Stimulated activated CD4-positive, alpha-beta T cell treated with anti-CD3 and anti-CD28 coated beads, Interleukin-1b, Interleukin-23, amount 100 ng/mL, for 4 hours (primary cell): ENCODE measurements around the gene CUL7.
A peak's percentile ranks its signal among the peaks of the same experiment; 100 is the strongest.

Experiments
- DNase-seq, 2 donors: peaks; one replicate each; pipeline ENCODE4 v3.0.0-alpha.2; 2020; ENCODE audit warnings: low read depth in 2 of 2

Gene CUL7

GRCh38 chr6:43077333-43077809 is 23.7 kb upstream of the CUL7 start:
- DNase-seq, result no peak

DNA sequence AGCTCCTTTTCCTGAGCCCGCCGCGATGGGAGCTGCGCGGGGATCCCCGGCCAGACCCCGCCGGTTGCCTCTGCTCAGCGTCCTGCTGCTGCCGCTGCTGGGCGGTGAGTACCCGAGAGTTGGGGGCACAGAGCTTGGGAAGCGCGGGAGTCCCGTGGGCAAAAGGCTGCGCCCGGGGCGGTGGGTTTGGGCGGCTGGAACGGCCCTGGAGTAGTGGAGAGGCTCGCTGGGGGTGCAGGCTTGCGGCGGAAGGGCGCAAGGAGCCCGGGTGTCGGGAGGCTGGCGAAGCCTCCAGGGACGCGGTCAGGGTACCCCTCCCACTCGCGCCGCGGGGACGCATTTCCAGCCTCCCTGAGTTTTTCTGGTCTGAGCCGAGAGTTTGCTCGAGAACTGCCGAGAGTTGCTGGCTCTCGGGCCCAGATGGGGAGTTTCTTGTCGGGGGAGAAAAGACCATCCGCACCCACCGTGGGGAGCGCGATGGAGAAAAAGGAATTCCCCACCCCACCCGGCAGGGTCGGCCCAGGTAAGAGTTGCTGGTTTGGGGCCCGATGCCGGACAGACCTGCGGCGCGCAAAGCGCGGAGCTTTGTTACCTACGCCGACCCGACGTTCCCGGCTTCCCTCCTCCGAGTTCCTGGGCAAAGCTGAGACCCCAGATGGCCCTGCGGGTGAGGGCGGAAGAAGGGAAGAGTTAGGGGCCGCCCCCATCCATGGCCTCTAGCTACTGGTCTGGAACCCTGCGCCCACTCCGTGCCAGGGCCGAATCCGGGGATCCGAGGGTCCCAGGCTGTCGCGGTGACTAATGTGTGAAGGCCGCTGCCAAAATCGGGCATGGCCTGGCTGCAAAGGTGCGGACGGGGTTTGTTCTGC is 23.0 kb upstream of the CUL7 start:
- no peak for DNase-seq

GRCh38 chr6:43075670-43076463 is 22.2 kb upstream of the CUL7 start, which contains the start of gene PTK7:
TSS of gene PTK7 (plus strand) at chr6:43076314. CDS start at chr6:43076489, 175 bp downstream.
- peak; percentile 34 to 46 for DNase-seq

- no peak for DNase-seq
These were observed 21.4 kb upstream of the CUL7 start for GRCh38 chr6:43074847-43075669.

- DNase-seq, result no peak
These were observed 16.5 kb upstream of the CUL7 start for GRCh38 chr6:43070028-43070632.

DNA sequence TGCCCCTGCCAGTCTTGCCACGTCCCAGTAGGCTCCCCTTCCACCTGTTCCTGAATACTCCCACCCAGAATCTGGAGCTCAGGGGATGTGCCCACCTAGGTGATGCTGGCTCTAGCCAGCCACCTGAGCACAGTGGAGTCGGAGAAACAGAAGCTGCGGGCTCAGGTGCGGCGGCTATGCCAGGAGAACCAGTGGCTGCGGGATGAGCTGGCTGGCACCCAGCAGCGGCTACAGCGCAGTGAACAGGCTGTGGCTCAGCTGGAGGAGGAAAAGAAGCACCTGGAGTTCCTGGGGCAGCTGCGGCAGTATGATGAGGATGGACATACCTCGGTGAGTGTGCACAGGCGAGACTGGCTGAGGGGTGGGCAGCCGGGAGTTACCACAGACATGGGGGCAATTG is 9.2 kb upstream of the CUL7 start:
- DNase-seq, result no peak

DNA sequence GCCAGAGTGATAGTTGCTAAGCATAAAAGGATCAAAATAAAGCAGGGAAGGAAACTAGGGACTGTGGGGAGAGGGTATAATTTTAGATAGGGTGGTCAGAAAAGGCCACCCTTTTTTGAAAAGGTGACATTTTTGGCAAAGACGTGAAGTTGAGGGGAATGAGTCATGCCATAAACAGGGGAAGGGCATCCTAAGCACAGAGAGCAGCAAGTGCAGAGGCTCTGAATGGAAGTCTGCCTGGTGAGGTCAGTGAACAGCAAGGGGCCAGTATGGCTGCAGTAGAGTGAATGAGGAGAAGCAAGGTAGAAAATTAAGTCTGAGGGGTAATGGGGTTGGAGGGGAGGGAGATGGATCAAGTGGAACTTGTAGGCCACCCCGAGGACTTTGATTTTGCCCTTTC is 8.2 kb upstream of the CUL7 start:
- DNase-seq, result no peak

DNA sequence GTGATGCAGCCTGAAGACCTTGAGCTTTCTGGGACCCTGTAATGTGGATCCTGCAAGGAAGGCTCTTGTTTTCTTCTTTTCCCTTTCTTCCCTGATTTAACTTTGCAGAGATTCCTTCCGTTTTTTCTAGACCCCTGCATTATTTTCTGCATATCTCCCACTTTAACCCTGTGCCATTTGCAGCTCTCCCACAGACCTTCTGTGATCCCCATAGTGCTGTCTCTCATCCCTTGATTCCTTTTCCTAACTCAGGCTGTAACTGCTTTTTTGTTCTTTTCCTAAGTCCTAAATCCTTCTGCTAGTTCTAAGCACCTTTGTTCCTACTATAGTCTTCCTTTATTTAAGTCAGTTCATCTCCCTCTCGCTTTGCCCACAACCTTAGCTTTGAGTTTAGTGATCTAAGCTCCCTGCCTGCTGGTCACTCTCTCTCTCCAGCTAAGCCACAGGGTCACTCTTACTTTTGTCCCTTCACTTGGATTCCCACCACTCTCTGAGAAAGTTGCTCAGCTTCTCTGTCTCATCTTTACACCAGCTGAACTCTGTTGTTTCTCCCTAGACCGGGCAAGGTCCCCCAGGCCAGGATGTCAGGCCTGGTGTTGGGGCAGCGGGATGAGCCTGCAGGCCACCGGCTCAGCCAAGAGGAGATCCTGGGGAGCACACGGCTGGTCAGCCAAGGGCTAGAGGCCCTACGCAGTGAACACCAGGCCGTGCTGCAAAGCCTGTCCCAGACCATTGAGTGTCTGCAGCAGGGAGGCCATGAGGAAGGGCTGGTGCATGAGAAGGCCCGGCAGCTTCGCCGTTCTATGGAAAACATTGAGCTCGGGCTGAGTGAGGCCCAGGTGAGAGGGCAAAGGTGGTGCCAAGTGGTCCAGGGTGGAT is 7.3 kb upstream of the CUL7 start:
- no peak for DNase-seq

DNA sequence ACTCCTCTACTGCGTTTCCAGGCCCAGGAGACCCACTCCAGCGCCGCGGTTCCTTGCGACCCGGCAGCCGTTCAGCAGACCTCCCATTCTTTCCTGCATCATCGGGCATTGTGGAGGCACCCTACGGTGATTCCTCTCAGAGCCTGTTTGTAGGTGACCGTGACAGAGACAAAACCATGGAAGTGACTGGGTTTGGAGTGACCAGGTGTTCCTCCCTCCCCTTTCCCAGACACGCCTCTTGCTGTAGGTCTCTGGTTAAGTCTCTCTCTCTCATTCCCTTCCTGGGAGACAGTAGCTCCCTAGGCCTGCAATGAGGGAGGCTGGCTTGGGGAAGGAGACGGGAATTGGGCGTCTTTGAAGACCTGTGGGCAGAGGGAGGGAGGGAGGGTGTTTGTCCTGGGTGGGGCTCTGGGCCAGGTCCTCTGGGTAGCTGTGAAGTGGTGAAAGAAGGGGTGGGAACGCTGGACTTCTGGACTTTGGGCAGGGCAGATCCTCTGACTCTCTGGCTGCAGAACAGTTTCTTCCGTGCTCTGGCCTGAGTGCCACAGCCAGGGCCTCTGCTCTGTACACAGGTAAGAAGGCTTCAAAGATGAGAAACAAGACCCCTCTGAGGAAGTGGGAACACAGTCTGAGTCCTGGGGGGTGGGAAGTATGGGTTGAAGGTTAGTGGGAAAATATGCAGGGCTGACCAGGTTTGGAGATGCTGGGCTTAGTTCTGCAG is 6.5 kb upstream of the CUL7 start:
- no peak for DNase-seq

GRCh38 chr6:43059168-43060033 is 5.8 kb upstream of the CUL7 start, which contains the start of the genes KLC4 and MRPL2:
TSS of gene KLC4 (plus strand) at chr6:43059631. CDS start at chr6:43061336, 1,705 bp downstream.
TSS of gene MRPL2 (minus strand) at chr6:43059434. CDS start at chr6:43059381, 53 bp downstream.
- peak; percentile 92 to 93 for DNase-seq

DNA sequence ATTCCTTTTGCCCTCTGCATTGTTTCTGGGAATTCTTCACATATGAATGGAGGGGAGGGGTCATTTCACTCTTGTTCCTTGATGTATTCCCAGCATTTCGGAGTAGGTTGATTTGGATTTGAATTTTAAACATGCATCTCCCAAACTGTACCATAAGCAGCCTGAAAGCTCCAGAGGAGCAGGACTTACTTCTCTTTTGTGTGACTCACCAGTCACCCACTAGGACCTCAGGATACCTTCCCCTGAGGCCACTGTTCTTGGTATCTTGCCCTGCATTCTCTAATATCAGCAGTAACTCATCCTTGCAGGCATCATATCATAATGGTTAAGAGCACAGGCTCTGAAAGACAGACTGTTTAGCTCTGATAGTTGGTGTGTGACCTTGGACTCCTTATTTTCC is 4.9 kb upstream of the CUL7 start:
- DNase-seq, result no peak

DNA sequence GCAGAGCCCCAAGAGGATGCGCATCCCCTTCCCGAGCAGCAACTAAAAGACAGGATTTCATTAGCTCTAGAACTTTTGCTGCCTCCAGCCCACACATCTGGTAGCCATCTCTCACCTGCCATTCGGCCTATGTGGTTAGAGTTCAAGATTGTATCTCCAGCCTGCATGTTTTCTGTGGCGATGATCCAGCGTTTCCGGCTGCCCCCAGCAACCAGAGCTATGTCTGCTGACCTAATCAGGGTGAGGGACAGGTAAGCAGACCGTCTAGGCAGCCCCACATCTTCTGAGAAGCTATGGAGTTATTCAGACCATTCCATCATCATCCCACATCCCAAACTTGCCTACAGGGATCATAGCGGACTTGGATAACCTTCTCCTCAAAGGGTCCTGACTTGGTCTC is 2.3 kb upstream of the CUL7 start:
- no peak for DNase-seq

- no peak for DNase-seq
These were observed 724 bp upstream of the CUL7 start for GRCh38 chr6:43054206-43054943.

GRCh38 chr6:43052842-43053544 is 658 bp downstream of the CUL7 start:
- DNase-seq, result no peak

- no peak for DNase-seq
These were observed 1.3 kb downstream of the CUL7 start for GRCh38 chr6:43052225-43052841.

GRCh38 chr6:43050981-43051380 is 2.7 kb downstream of the CUL7 start:
- DNase-seq, result no peak

GRCh38 chr6:43047998-43048397 is 5.7 kb downstream of the CUL7 start:
- DNase-seq, result no peak
